ENCODE data around the gene GGA1. TPM values are rescaled to one million over a fixed set of nuclear protein-coding genes. Genes with fewer than 3 reads are reported as not detected.

GGA1 gene
- total RNA-seq, 1 donor from 2014 or later = 27.5 TPM

DNA sequence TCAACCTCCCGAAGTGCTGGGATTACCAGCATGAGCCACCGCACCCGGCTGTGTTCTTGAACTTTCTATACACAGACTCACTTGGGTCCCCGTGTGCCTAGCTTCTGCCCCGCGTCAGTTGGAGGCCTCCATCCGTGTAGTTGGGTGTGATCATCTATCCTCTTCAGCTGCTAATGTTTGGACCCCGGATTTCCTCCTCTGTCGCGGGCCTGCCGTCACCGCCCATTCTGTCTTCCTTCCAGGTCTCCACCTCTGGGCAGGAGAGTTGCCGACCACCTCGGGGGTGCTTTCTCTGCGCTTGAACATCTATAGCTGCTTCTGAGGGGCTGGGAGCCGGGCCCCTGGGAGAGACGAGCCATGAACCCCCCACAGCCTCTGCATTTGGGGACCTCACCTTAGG, 42.8 kb upstream of the GGA1 start:
- Histone ChIP-seq H3K27ac (replicated peaks) (peak overlapping the region; percentile 98), H3K36me3 (peaks cover 25% of the 10 kb centered on the region), H3K4me1 (peaks cover 100% of the 10 kb centered on the region), H3K9me3 (replicated peaks) (no peaks in the 10 kb centered on the region), H3K4me3 (peak overlapping the region; percentile 31), H3K27me3 (ENCODE audit: low read depth) (peaks cover 20% of the 10 kb centered on the region)
- TF ChIP-seq, protein P1, sequence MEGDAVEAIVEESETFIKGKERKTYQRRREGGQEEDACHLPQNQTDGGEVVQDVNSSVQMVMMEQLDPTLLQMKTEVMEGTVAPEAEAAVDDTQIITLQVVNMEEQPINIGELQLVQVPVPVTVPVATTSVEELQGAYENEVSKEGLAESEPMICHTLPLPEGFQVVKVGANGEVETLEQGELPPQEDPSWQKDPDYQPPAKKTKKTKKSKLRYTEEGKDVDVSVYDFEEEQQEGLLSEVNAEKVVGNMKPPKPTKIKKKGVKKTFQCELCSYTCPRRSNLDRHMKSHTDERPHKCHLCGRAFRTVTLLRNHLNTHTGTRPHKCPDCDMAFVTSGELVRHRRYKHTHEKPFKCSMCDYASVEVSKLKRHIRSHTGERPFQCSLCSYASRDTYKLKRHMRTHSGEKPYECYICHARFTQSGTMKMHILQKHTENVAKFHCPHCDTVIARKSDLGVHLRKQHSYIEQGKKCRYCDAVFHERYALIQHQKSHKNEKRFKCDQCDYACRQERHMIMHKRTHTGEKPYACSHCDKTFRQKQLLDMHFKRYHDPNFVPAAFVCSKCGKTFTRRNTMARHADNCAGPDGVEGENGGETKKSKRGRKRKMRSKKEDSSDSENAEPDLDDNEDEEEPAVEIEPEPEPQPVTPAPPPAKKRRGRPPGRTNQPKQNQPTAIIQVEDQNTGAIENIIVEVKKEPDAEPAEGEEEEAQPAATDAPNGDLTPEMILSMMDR (IDR thresholded peaks at IDR 0.05; ENCODE audit: borderline replicate concordance) = no peak
- DNase-seq = no peak
- intact Hi-C loops (cut with micrococcal nuclease) = no loop called here

- peaks cover 96% of the 10 kb centered on the region for H3K4me1 ChIP-seq
- H3K27ac ChIP-seq (replicated peaks) = peak overlapping the region; percentile 98
Measured at GRCh38 chr22:37566329-37566837, 42.3 kb upstream of the GGA1 start.

DNA sequence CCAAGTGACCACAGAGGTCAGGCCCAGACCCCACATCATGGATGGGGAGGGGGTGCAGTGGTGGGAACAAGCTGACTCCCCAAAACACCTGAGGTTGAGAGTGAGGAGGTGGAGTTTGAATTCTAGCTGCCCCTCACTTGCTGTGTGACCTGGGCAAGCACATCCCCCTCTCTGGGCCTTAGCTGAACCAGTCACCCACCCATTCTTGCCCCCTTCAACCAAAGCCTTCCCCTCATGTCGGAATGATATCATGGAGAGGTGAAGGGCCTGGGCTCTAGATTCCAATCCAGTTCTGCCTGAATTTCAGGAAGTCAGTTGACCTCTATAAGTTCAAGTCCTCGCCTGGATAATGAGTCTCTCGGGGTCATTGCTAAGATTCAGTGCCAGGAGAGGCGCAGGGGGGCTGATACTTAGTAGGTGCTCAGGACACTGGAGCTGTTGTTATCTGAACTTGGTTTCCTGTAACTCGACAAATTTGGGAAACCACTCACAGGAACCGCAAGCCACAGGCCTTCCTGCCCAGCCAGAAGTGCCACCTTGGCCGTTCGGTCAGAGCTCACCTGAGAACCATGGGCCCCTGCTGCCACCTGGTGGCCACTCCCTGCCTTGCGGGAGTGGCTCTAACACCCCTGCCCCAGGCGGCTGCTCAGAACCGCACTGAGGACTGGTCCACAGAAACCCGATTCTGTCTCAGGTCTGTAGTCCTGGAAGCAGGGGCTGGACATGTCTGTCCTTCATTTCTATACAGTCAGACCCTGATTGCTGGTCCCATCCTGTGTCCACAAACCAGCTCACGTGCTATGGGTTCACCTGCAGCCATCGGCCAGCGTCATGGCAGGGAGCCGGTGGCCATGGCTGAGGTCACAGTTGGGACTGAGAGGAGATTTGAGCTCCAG, 41.5 kb upstream of the GGA1 start:
- TF ChIP-seq, protein P1 (IDR thresholded peaks at IDR 0.05; ENCODE audit: borderline replicate concordance) = peak; percentile 94
- peaks cover 25% of the 10 kb centered on the region for H3K36me3 ChIP-seq
- intact Hi-C loops (cut with micrococcal nuclease) = no loop called here
- H3K9me3 ChIP-seq (replicated peaks) = no peaks in the 10 kb centered on the region
- DNase-seq = peak; percentile 76
- H3K4me1 ChIP-seq = peaks cover 88% of the 10 kb centered on the region
- H3K27ac ChIP-seq (replicated peaks) = peak overlapping the region; percentile 98
- H3K4me3 ChIP-seq = peak overlapping the region; percentile 31
- H3K27me3 ChIP-seq (ENCODE audit: low read depth) = peaks cover 6% of the 10 kb centered on the region

More at GRCh38 chr22:37566329-37566837, 42.3 kb upstream of the GGA1 start:
- intact Hi-C loops (cut with micrococcal nuclease) = no loop called here
- Histone ChIP-seq H3K27me3 (ENCODE audit: low read depth) (peaks cover 14% of the 10 kb centered on the region), H3K36me3 (peaks cover 25% of the 10 kb centered on the region), H3K4me3 (peak overlapping the region; percentile 31), H3K9me3 (replicated peaks) (no peaks in the 10 kb centered on the region)
- DNase-seq = no peak
- TF ChIP-seq, protein P1 (IDR thresholded peaks at IDR 0.05; ENCODE audit: borderline replicate concordance) = no peak

- H3K27me3 ChIP-seq (ENCODE audit: low read depth) = no peaks in the 10 kb centered on the region
- peaks cover 25% of the 10 kb centered on the region for H3K36me3 ChIP-seq
- H3K9me3 ChIP-seq (replicated peaks) = no peaks in the 10 kb centered on the region
- H3K4me1 ChIP-seq = peaks cover 80% of the 10 kb centered on the region
- DNase-seq = no peak
- H3K27ac ChIP-seq (replicated peaks) = no peak overlapping the region
- intact Hi-C loops (cut with micrococcal nuclease) = no loop called here
- TF ChIP-seq, protein P1 (IDR thresholded peaks at IDR 0.05; ENCODE audit: borderline replicate concordance) = no peak
- no peak overlapping the region for H3K4me3 ChIP-seq
Measured at GRCh38 chr22:37568012-37568411, 40.6 kb upstream of the GGA1 start.

- DNase-seq = no peak
- Histone ChIP-seq H3K27me3 (ENCODE audit: low read depth) (no peaks in the 10 kb centered on the region), H3K36me3 (peaks cover 25% of the 10 kb centered on the region), H3K4me1 (peaks cover 74% of the 10 kb centered on the region), H3K9me3 (replicated peaks) (no peaks in the 10 kb centered on the region), H3K27ac (replicated peaks) (peak overlapping the region; percentile 29), H3K4me3 (no peak overlapping the region)
- TF ChIP-seq, protein P1 (IDR thresholded peaks at IDR 0.05; ENCODE audit: borderline replicate concordance) = no peak
- intact Hi-C loops (cut with micrococcal nuclease) = no loop called here
Measured at GRCh38 chr22:37568448-37569008, 40.1 kb upstream of the GGA1 start.
